ENCODE results near the gene PFKL.
"Not testable (repeated sequence)": the region's sequence is repeated elsewhere in the genome, so short reads cannot be mapped to it uniquely, and the experiment has no call there.

Gene PFKL

DNA sequence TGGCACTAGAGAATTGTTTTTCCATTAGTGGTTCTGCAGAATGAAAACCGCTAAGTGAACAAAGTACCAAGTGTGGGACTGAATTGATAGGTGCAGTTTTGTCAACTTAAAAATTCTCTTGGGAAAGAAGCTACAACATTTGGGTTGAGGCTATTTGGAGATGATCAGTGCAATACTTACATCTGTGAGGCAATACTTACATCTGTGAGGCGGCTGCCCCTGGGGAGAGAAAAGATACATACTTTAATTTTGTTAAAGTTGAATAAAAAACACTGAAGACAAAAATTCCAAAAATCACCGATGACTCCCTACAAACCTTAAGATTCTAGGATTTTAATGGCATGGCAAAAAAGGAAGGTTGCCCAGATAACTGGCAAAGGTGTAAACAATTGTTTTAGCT, 37.6 kb downstream of the PFKL start:
- Mint-ChIP-seq H3K4me3 (peak overlapping the region; percentile 72 to 88 (median 85)), H3K27ac (peak overlapping the region; percentile 82 to 95 (median 89)), H3K4me1 (peaks cover 24% of the 10 kb centered on the region), H3K36me3 (ENCODE audit: low read depth) (no peaks in the 10 kb centered on the region), H3K9me3 (no peaks in the 10 kb centered on the region), H3K27me3 (ENCODE audit: low read depth) (peaks cover 6% of the 10 kb centered on the region)
- TF ChIP-seq, protein P1, sequence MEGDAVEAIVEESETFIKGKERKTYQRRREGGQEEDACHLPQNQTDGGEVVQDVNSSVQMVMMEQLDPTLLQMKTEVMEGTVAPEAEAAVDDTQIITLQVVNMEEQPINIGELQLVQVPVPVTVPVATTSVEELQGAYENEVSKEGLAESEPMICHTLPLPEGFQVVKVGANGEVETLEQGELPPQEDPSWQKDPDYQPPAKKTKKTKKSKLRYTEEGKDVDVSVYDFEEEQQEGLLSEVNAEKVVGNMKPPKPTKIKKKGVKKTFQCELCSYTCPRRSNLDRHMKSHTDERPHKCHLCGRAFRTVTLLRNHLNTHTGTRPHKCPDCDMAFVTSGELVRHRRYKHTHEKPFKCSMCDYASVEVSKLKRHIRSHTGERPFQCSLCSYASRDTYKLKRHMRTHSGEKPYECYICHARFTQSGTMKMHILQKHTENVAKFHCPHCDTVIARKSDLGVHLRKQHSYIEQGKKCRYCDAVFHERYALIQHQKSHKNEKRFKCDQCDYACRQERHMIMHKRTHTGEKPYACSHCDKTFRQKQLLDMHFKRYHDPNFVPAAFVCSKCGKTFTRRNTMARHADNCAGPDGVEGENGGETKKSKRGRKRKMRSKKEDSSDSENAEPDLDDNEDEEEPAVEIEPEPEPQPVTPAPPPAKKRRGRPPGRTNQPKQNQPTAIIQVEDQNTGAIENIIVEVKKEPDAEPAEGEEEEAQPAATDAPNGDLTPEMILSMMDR (IDR thresholded peaks at IDR 0.05; ENCODE audit: unreplicated experiment in 3 of 3), result no peak

DNA sequence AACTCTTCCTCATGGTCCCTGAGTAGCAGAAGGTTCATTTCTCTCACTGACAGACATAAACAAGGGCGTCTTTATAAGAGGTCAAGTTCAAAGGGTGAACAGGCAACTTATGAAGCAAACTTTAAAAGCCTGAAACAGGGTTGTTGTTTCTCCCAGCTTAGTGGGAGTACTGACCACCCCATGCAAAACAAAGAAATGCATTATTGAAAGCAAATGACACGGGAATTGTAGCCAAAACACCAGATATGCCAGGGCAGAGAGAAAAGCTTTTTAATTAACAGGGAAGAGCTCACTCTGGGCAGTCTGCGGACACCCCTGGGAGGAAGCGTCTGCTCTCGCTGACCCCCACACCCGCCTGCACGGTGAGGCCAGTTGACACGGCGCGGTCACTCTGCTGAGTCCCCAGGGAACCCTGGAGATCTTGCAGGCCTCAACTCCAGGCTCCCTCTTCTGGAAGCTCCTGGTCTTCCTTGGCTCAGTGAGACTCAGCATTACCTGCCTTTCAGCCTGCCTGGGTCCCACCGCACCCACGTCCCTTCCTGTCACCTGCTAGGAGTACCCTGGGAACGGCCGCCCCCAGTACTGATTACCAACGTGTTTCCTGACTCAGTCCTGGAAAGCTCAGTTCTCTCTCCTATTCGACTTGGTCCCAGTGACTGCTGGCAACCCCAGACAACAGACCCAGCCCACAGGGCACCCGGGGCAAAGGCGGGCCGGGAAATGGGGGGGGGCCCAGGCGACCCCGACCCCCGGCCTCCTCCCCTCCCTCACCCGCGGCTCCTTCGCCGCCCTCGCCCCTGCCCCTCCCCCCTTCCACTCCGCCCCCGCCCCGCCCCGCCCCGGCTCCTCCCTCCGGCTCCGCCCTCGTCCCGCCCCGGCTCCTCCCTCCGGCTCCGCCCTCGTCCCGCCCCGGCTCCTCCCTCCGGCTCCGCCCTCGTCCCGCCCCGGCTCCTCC, 38.4 kb downstream of the PFKL start:
- Mint-ChIP-seq H3K9me3 (no peaks in the 10 kb centered on the region), H3K4me3 (peak overlapping the region; percentile 72 to 88 (median 85)), H3K27me3 (ENCODE audit: low read depth) (peaks cover 4% of the 10 kb centered on the region), H3K36me3 (ENCODE audit: low read depth) (no peaks in the 10 kb centered on the region), H3K27ac (peak overlapping the region; percentile 82 to 95 (median 89)), H3K4me1 (peaks cover 24% of the 10 kb centered on the region)
- TF ChIP-seq, protein P1 (IDR thresholded peaks at IDR 0.05; ENCODE audit: unreplicated experiment in 3 of 3), result peak; percentile 27 to 45 (median 29)

DNA sequence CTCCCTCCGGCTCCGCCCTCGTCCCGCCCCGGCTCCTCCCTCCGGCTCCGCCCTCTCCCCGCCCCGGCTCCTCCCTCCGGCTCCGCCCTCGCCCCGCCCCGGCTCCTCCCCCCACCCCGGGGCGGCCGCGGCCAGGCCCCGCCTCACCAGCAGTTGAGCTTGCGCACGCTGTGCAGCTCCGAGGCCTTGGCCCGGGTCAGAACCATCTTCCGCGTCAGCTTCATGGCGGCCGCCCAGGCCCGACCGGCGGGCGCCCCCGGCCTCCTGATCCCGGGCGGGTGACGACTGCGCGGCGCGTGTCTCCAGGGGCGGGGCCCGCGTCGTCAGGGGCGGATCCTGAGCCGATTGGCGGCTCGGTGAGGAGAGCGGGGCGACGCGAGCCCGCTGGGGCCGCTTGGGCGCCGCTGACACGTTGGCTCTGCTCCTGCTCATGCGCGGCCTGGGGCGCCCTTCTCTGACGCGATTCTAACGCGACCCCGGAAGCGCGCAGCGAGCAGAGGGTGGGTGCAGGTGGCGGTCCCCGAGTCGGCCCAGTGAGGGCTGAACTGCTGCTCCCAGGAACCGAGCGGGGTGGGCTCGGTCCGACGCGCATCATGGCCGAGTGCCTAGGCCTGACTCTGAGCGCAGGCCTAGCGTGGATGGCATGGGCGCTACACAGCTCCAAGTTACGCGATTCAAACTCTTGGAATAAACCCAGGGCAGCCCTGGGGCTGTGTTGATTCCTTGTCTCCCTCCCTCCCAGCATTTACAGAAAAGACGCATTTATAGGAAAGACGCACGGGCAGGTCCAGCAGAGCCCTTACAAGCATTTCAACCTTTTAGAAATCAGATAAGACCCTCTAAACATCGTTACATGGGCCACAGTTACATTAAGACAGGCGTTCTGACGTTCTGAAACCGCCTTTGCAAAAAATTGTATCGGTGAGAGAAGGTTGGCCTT, 39.4 kb downstream of the PFKL start, which contains the start of gene CFAP410:
CFAP410 (minus strand) TSS at position 420 of the 940 bp plus-strand sequence; CDS start at position 224, 196 bp downstream.
- Mint-ChIP-seq H3K27ac (peak within 1 kb of the TSS; percentile 94 to 97 (median 95)), H3K36me3 (ENCODE audit: low read depth) (no peaks in the 10 kb centered on the region), H3K27me3 (ENCODE audit: low read depth) (peaks cover 8% of the 10 kb centered on the region), H3K9me3 (no peaks in the 10 kb centered on the region), H3K4me3 (peak within 1 kb of the TSS; percentile 84 to 93 (median 91)), H3K4me1 (peaks cover 24% of the 10 kb centered on the region)
- TF ChIP-seq, protein P1 (IDR thresholded peaks at IDR 0.05; ENCODE audit: unreplicated experiment in 3 of 3), result no peak

DNA sequence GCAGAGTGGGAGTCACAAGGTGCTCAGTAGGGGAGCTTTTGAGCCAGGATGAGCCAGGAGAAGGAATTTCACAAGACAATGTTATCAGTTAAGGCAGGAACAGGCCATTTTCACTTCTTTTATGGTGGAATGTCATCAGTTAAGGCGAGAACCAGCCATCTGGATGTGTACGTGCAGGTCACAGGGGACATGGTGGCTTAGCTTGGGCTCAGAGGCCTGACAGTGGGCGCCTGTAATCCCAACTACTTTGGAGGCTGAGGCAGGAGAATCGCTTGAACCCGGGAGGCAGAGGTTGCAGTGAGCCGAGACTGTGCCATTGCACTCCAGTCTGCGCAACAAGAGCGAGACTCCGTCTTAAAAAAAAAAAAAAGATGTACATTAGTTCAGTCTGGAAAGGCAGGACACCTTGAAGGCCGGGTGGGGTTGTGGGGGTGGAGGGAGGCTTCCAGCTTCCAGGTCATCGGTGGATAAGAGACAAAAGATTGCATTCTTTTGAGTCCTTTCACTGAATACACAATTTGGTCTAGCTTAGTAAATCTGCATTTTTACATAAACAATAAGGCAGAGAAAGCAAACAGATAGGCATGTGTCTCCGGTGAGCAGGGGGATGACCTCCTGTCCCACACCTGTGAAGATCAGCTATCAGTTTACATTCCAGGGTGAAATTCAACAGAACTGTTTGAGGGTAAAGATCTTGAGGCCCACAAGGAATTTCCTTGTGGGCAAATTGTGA, 42.0 kb downstream of the PFKL start:
- Mint-ChIP-seq H3K4me1 (peaks cover 24% of the 10 kb centered on the region), H3K4me3 (peak overlapping the region; percentile 46 to 69 (median 56)), H3K27ac (peak overlapping the region in 1 of 3 experiments; percentile 31)
- not testable (repeated sequence) for H3K27me3 Mint-ChIP-seq (ENCODE audit: low read depth); H3K36me3 Mint-ChIP-seq (ENCODE audit: low read depth); H3K9me3 Mint-ChIP-seq

DNA sequence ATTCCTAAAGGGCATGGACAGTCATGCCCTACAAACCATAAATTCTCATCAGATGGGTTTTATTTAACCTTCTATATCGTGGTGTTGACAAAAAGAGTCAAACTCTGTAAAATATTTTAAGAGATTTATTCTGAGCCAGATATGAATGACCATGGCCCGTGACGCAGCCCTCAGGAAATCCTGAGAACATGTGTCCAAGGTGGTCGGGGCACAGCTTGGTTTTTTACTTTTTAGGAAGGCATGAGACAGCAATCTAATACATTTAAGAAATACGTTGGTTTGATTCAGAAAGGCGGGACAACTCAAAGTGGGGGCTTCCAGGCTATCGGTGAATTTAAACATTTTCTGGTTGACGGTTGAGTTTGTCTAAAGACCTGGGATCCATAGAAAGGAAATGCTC, 43.1 kb downstream of the PFKL start:
- Mint-ChIP-seq H3K4me3 (peak overlapping the region in 2 of 3 experiments; percentile 56 to 59), H3K4me1 (peaks cover 15% of the 10 kb centered on the region)
- not testable (repeated sequence) for H3K27me3 Mint-ChIP-seq (ENCODE audit: low read depth)

DNA sequence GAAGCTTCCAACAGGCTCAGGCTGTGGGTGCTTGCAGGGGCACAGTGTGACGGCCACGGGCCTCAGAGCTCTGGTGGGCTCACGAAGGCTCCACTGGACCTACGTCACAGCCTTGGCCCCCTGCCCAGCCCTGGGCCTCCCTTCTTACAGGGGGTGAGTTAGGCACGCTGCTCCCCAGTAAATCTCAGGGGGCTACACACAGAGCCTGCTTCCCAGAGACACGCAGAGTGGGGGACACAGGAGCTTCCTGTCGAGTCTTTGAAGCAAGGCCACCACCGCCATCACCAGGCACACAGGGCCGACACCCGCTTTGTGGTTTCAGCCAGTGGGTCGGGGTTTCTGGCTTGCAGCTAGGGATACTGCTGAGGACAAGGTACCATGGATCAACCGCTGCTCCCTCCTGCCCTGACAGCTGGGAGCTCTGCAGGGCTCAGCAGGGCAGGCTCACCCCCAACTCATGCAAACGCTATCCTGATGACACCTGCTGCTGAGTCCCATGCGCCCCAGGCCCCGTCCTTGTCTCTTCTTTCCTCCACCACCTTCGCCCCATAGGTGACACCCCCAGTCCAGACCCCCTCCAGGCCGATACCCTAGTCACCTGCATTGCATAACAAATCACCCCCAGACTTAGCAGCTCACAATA, 44.8 kb downstream of the PFKL start:
- Mint-ChIP-seq H3K4me1 (peaks cover 7% of the 10 kb centered on the region), H3K4me3 (no peak overlapping the region), H3K27ac (peak overlapping the region in 1 of 3 experiments; percentile 31), H3K9me3 (no peaks in the 10 kb centered on the region), H3K36me3 (ENCODE audit: low read depth) (no peaks in the 10 kb centered on the region), H3K27me3 (ENCODE audit: low read depth) (peaks cover 8% of the 10 kb centered on the region)
- TF ChIP-seq, protein P1 (IDR thresholded peaks at IDR 0.05; ENCODE audit: unreplicated experiment in 3 of 3), result no peak

More for the DNA sequence above, 43.1 kb downstream of the PFKL start:
- not testable (repeated sequence) for H3K27ac Mint-ChIP-seq; H3K9me3 Mint-ChIP-seq; H3K36me3 Mint-ChIP-seq (ENCODE audit: low read depth)

Measured in nephron (organoid).